Measurements from ENCODE around the gene CERS6. TPM values are rescaled to one million over a fixed set of nuclear protein-coding genes. Genes with fewer than 3 reads are reported as not detected.
A peak's percentile ranks its signal among the peaks of the same experiment; 100 is the strongest.

CERS6 gene
- total and polyA plus RNA-seq, 2 of the 8 experiments (the other 6 are each of a cell fraction or from before 2014, with no cell fraction given), result 6.8 to 28.2 TPM

GRCh38 chr2:168819829-168820489, 363.9 kb downstream of the CERS6 start:
- H3K4me1 ChIP-seq (replicated peaks in 1 of 4; ENCODE audit: control insufficient read depth in 3 of 4, insufficient read depth in 4 of 4, low read length in 3 of 4), result peaks cover 0 to 3% (median 0%) of the 10 kb centered on the region in 4 experiments; a peak in 1 of 7 replicates
- no peak overlapping the region for H2AK5ac ChIP-seq (ENCODE audit: low read depth, low read length)
- H3K79me1 ChIP-seq (ENCODE audit: low read depth, low read length), result no peaks in the 10 kb centered on the region
- 0 out of 2 replicates have a peak, but pooled peaks have one; percentile 23 for TF ChIP-seq KDM1A (IDR thresholded peaks at IDR 0.05; ENCODE audit: borderline replicate concordance, low read length)
- TF ChIP-seq CBX8 (IDR thresholded peaks at IDR 0.05; ENCODE audit: borderline replicate concordance, low read depth, low read length), result no peak
- H2BK15ac ChIP-seq (ENCODE audit: low read length), result no peak overlapping the region
- WGBS, 2 experiments (ENCODE audit: extremely low coverage in 1 of 2, insufficient coverage in 1 of 2, insufficient read length in 1 of 2, insufficient replicate concordance in 2 of 2, low coverage in 1 of 2, low lambda C conversion rate in 2 of 2, missing lambda C conversion rate in 1 of 2), result 83% methylated on average over 6 of the region's 6 CpGs; no CpG with 5 or more reads in 1 of the 2 experiments
- H3K14ac ChIP-seq (ENCODE audit: insufficient read length), result no peak overlapping the region
- DNase-seq (ENCODE audit: low read depth in 1 of 2, low spot score in 2 of 2) (no peak), FAIRE-seq (no peak)
- H3K4me3 ChIP-seq (ENCODE audit: extremely low read depth in 1 of 4, insufficient read depth in 2 of 4, low read depth in 3 of 4, low read length in 4 of 4), result no peak overlapping the region
- no peak overlapping the region for H3K4me2 ChIP-seq (ENCODE audit: insufficient read depth in 1 of 2, low read depth in 2 of 2, low read length in 2 of 2)
- H4K20me1 ChIP-seq (replicated peaks in 1 of 2; ENCODE audit: control insufficient read depth in 1 of 2, insufficient read depth in 2 of 2, low read length in 2 of 2), result no peaks in the 10 kb centered on the region
- no peak overlapping the region for H3K4ac ChIP-seq (replicated peaks; ENCODE audit: insufficient read length, low read depth, low read length)
- no peak overlapping the region for H3K56ac ChIP-seq (replicated peaks; ENCODE audit: insufficient read length, low read depth, low read length)
- no peak overlapping the region for H2BK120ac ChIP-seq (replicated peaks; ENCODE audit: low read depth, low read length)
- no peak overlapping the region for H2BK12ac ChIP-seq (ENCODE audit: low read depth, low read length)
- H3K23ac ChIP-seq (ENCODE audit: insufficient read length), result no peak overlapping the region
- H3K18ac ChIP-seq (ENCODE audit: extremely low read depth, low read length), result no peak overlapping the region
- H3K36me3 ChIP-seq (ENCODE audit: control insufficient read depth in 2 of 4, insufficient read depth in 4 of 4, low read length in 3 of 4), result no peaks in the 10 kb centered on the region
- no peak overlapping the region for H2AFZ ChIP-seq (ENCODE audit: low read length)
- H3K9me3 ChIP-seq (ENCODE audit: insufficient read depth in 2 of 2, low read depth in 1 of 2, low read length in 1 of 2), result no peaks in the 10 kb centered on the region
- H4K91ac ChIP-seq (replicated peaks; ENCODE audit: insufficient read length, low read length), result no peak overlapping the region
- H3K79me2 ChIP-seq (ENCODE audit: control insufficient read depth in 1 of 2, insufficient read depth in 2 of 2, low read length in 2 of 2), result no peaks in the 10 kb centered on the region
- no peak overlapping the region for H4K8ac ChIP-seq (ENCODE audit: extremely low read depth, insufficient read depth, low read length)
- H3K27me3 ChIP-seq (replicated peaks in 1 of 4; ENCODE audit: control insufficient read depth in 3 of 4, extremely low read depth in 1 of 4, insufficient read depth in 3 of 4, low read length in 3 of 4), result peaks cover 0 to 1% (median 0%) of the 10 kb centered on the region in 4 experiments; a peak in 1 of 7 replicates
- H4K5ac ChIP-seq (ENCODE audit: insufficient read length, low read depth, low read length), result no peak overlapping the region
- H3K23me2 ChIP-seq (ENCODE audit: low read depth, low read length), result no peaks in the 10 kb centered on the region
- ChIA-PET CTCF (ENCODE audit: partially characterized antibody) (no interaction called here), POLR2A (ENCODE audit: partially characterized antibody) (no interaction called here)
- no peak overlapping the region for H2BK5ac ChIP-seq (ENCODE audit: low read depth, low read length)
- no peak overlapping the region for H2BK20ac ChIP-seq (ENCODE audit: low read length)
- no peak overlapping the region for H3K9ac ChIP-seq (replicated peaks in 1 of 4; ENCODE audit: extremely low read depth in 1 of 4, low read depth in 3 of 4, low read length in 3 of 4)
- no peak overlapping the region for H3K27ac ChIP-seq (ENCODE audit: low read depth, low read length)
